GM12873 (cell line): ENCODE results near the gene JPT2.

Source experiments
- CTCF ChIP-seq: IDR thresholded peaks from 2 replicates; pipeline ENCODE4 v1.5.1; 2012; ENCODE audit warnings: low read depth, mild to moderate bottlenecking, moderate library complexity, low read length, control low read depth; ENCODE audit not compliant: insufficient read depth; ENCODE audit errors: missing control alignments

JPT2 gene

GRCh38 chr16:1651974-1652312 lies 26.1 kb upstream of the JPT2 start:
- TF ChIP-seq CTCF: no peak

- TF ChIP-seq CTCF: no peak
Measured at GRCh38 chr16:1653023-1653422, 25.1 kb upstream of the JPT2 start.

GRCh38 chr16:1654505-1655268 lies 23.4 kb upstream of the JPT2 start:
- TF ChIP-seq CTCF: no peak

GRCh38 chr16:1655269-1655807 lies 22.7 kb upstream of the JPT2 start:
- TF ChIP-seq CTCF: no peak

GRCh38 chr16:1655909-1656807 lies 21.9 kb upstream of the JPT2 start:
- no peak for TF ChIP-seq CTCF

- TF ChIP-seq CTCF: no peak
Measured at GRCh38 chr16:1656808-1657617, 21.1 kb upstream of the JPT2 start.
